Breast epithelium (tissue), 3 donors: ENCODE measurements around the gene TRIM36.

ENCODE experiments used
- POLR2A ChIP-seq: fragments of 450-650 bp; IDR thresholded peaks from one replicate; pipeline ENCODE4 v1.6.1; 2016; ENCODE audit warnings: antibody characterized with exemption, mild to moderate bottlenecking, moderate library complexity
- POLR2AphosphoS5 ChIP-seq, 3 donors: sonication (generic); formaldehyde crosslinking; IDR thresholded peaks; one replicate each; pipeline ENCODE4 v1.6.1; 2017; ENCODE audit warnings: antibody characterized with exemption in 3 of 3
- TF ChIP-seq, protein P1 (sequence below), 3 donors: fragments of 450-650 bp; IDR thresholded peaks; one replicate each; pipeline ENCODE4 v1.5.1; 2016 to 2017; ENCODE audit warnings: antibody characterized with exemption in 3 of 3, mild to moderate bottlenecking in 3 of 3, moderate library complexity in 3 of 3

DNA sequence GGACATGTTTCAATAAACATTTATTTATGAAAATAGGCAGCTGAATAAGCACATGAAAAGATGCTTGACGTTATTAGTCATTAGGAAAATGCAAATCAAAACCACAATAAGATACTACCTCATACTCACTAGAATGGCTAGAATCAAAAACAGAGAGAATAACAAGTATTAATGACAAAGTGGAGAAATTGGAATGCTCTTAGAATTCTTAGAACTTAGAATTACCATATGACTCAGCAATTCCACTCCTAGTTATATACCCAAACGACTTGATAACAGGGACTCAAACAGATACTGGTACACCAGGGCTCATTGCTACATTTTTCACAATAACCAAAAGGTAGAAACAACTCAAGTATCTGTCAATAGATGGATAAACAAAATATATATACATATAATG is 15.1 kb upstream of the TRIM36 start:
- no peak for TF ChIP-seq POLR2A
- TF ChIP-seq, protein P1, sequence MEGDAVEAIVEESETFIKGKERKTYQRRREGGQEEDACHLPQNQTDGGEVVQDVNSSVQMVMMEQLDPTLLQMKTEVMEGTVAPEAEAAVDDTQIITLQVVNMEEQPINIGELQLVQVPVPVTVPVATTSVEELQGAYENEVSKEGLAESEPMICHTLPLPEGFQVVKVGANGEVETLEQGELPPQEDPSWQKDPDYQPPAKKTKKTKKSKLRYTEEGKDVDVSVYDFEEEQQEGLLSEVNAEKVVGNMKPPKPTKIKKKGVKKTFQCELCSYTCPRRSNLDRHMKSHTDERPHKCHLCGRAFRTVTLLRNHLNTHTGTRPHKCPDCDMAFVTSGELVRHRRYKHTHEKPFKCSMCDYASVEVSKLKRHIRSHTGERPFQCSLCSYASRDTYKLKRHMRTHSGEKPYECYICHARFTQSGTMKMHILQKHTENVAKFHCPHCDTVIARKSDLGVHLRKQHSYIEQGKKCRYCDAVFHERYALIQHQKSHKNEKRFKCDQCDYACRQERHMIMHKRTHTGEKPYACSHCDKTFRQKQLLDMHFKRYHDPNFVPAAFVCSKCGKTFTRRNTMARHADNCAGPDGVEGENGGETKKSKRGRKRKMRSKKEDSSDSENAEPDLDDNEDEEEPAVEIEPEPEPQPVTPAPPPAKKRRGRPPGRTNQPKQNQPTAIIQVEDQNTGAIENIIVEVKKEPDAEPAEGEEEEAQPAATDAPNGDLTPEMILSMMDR (IDR thresholded peaks at IDR 0.05), result no peak
- no peak for TF ChIP-seq POLR2AphosphoS5 (IDR thresholded peaks at IDR 0.05)
